Endothelial cell (in vitro differentiated cells): ENCODE data around the gene BOD1L1. TPM values are rescaled to one million over a fixed set of nuclear protein-coding genes. Genes with fewer than 3 reads are reported as not detected.

ENCODE experiments used
- DNase-seq: peaks from one replicate; pipeline ENCODE4 v3.0.0; 2021; ENCODE audit warnings: low spot score
- H3K27ac Mint-ChIP-seq: one replicate; pipeline ENCODE4 v1.8.0; 2021; ENCODE audit warnings: mixed read lengths, inconsistent platforms; ENCODE audit not compliant: unreplicated experiment
- H3K27me3 Mint-ChIP-seq: one replicate; pipeline ENCODE4 v1.8.0; 2021; ENCODE audit warnings: mild to moderate bottlenecking, moderate library complexity, mixed read lengths, inconsistent platforms; ENCODE audit not compliant: unreplicated experiment
- H3K36me3 Mint-ChIP-seq: one replicate; pipeline ENCODE4 v1.8.0; 2021; ENCODE audit warnings: mild to moderate bottlenecking, low read depth, mixed read lengths, inconsistent platforms; ENCODE audit not compliant: unreplicated experiment
- H3K4me1 Mint-ChIP-seq: one replicate; pipeline ENCODE4 v1.8.0; 2021; ENCODE audit warnings: mild to moderate bottlenecking, mixed read lengths, inconsistent platforms; ENCODE audit not compliant: unreplicated experiment
- H3K4me3 Mint-ChIP-seq: one replicate; pipeline ENCODE4 v1.8.0; 2021; ENCODE audit warnings: mild to moderate bottlenecking, mixed read lengths, inconsistent platforms; ENCODE audit not compliant: unreplicated experiment
- H3K9me3 Mint-ChIP-seq: one replicate; pipeline ENCODE4 v1.8.0; 2021; ENCODE audit warnings: mixed read lengths, inconsistent platforms; ENCODE audit not compliant: unreplicated experiment
- total RNA-seq: library from RNA; stranded (reverse); fragmentation: NEBNext Ultra II Directional; extraction: Animal tissue kit (Norgen Biotek cat#: 25700); gene quantifications from one replicate; pipeline ENCODE4 v1.2.1, GENCODE V29; 2021; ENCODE audit not compliant: unreplicated experiment
- TF ChIP-seq, protein P1 (sequence below): fragments of 200-600 bp; sonication (generic); IDR thresholded peaks from one replicate; pipeline ENCODE4 v1.5.0; 2021; ENCODE audit warnings: antibody characterized with exemption; ENCODE audit not compliant: unreplicated experiment

Gene BOD1L1
- total RNA-seq, 1 donor from 2014 or later: 49.7 TPM

DNA sequence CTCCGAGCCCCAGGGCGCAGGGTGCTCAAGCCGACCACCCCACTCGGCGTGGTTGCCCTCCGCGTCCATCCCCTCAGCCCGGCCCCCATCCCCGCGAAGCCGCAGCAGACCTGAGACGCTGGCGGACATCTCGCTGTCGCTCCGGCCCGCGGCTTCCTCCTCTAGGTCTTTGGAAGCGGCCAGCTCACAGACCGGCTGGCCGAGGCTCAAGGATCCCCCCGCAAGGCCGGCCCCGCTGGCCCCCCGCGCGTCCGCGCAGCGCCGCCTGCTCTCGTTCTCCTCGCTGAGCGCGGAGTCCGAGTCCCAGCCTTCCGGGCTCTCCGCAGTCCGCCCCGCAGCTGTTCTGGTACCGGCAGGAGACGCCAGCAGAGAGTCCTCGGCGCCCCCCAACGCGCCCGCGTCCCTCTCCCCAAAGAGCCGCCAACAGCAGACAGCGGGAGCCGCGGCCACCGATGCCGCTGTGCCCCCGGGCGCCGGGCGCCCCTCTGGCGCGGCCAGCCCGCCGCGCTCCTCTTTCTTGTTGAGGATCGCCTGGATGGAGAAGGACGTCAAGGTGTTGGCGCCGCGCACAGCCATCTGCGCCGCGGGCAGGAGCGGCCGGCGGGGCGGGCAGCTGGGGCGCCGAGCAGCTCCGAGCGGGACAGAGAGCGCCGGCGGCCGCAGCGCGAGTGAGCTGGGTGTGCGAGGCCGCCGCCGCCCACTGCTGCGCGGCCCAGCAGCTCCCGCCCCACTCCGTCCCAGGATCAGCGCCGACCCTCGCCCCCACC is 83.5 kb downstream of the BOD1L1 start, which contains the start of gene NKX3-2:
TSS of gene NKX3-2 (minus strand) at position 670 of the 767 bp plus-strand sequence. CDS start at position 576, 94 bp downstream.
- peak within 1 kb of the TSS; percentile 76 for H3K27ac Mint-ChIP-seq
- peak; percentile 65 for DNase-seq
- H3K4me1 Mint-ChIP-seq: peaks cover 20% of the 10 kb centered on the region
- peak within 1 kb of the TSS; percentile 91 for H3K4me3 Mint-ChIP-seq
- TF ChIP-seq, protein P1, sequence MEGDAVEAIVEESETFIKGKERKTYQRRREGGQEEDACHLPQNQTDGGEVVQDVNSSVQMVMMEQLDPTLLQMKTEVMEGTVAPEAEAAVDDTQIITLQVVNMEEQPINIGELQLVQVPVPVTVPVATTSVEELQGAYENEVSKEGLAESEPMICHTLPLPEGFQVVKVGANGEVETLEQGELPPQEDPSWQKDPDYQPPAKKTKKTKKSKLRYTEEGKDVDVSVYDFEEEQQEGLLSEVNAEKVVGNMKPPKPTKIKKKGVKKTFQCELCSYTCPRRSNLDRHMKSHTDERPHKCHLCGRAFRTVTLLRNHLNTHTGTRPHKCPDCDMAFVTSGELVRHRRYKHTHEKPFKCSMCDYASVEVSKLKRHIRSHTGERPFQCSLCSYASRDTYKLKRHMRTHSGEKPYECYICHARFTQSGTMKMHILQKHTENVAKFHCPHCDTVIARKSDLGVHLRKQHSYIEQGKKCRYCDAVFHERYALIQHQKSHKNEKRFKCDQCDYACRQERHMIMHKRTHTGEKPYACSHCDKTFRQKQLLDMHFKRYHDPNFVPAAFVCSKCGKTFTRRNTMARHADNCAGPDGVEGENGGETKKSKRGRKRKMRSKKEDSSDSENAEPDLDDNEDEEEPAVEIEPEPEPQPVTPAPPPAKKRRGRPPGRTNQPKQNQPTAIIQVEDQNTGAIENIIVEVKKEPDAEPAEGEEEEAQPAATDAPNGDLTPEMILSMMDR: no peak
- peaks cover 15% of the 10 kb centered on the region for H3K27me3 Mint-ChIP-seq
- H3K9me3 Mint-ChIP-seq: no peaks in the 10 kb centered on the region
- H3K36me3 Mint-ChIP-seq: peaks cover 3% of the 10 kb centered on the region

DNA sequence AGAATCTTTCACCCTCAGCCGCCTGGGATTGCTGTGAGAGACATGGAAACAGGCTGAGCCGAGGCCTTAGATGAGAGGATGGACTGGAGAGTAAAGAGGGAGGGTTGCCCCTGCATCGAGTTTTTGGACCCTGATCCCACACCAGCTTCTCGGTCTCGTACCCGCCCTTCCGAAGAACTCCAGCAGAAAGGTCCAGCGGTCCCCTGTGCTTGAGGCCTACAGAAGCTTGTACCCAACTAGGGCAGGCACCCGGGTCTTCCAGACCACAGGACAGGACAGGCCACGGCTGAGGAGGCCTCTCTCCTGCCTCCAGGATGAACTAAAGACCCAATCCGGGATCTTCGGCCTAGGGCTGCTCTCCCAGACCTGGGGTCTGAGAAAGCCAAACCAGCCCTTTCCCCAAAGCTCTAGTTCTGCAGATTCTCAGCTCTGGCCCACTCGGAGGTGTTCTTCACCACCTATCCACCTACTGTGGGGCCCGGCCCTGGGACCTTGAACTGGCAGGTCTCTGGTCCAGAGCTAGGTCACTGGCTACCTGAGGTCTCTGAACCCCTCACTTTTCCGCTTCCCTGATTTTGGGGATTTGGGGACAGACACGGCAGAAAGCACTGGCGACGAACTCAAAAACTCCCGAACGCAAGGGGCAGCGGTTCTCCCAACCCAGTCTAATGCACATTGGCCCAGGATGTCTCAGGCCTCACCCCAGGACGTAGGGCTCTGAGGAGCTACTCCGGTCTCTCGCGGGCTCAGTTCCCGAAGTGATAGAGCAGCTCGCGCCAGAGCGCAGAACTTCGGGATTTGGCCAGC is 84.3 kb downstream of the BOD1L1 start:
- peaks cover 15% of the 10 kb centered on the region for H3K27me3 Mint-ChIP-seq
- H3K36me3 Mint-ChIP-seq: peaks cover 9% of the 10 kb centered on the region
- peak; percentile 39 for DNase-seq
- H3K9me3 Mint-ChIP-seq: no peaks in the 10 kb centered on the region
- H3K27ac Mint-ChIP-seq: peak overlapping the region; percentile 37
- TF ChIP-seq, protein P1: no peak
- peak overlapping the region; percentile 90 for H3K4me3 Mint-ChIP-seq
- H3K4me1 Mint-ChIP-seq: peaks cover 20% of the 10 kb centered on the region

DNA sequence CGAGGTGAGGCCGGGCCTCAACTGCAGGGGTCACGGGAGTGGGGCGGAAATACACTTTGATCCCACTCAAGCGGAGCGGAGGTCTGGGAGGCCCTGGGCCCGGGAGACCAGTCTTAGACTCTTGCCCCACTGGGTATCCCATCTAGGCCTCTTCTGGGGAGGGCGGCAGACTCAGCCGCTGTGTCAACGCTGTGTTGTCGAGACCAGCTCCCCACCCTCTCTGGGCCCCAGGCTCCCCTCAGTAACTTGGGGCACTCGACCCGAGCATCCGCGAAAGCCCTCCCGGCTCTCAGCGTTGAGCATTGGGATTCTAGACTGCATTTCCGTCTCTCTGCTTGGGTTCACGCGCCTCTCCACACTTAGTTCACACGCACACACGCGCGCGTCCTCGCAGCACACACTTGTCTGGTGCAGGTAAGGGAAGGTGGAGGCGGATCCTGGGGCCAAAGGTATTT is 84.9 kb downstream of the BOD1L1 start:
- Mint-ChIP-seq H3K27ac (no peak overlapping the region), H3K4me3 (peak overlapping the region; percentile 65), H3K36me3 (peaks cover 9% of the 10 kb centered on the region), H3K9me3 (no peaks in the 10 kb centered on the region), H3K27me3 (peaks cover 15% of the 10 kb centered on the region), H3K4me1 (peaks cover 20% of the 10 kb centered on the region)
- TF ChIP-seq, protein P1: no peak
- no peak for DNase-seq

DNA sequence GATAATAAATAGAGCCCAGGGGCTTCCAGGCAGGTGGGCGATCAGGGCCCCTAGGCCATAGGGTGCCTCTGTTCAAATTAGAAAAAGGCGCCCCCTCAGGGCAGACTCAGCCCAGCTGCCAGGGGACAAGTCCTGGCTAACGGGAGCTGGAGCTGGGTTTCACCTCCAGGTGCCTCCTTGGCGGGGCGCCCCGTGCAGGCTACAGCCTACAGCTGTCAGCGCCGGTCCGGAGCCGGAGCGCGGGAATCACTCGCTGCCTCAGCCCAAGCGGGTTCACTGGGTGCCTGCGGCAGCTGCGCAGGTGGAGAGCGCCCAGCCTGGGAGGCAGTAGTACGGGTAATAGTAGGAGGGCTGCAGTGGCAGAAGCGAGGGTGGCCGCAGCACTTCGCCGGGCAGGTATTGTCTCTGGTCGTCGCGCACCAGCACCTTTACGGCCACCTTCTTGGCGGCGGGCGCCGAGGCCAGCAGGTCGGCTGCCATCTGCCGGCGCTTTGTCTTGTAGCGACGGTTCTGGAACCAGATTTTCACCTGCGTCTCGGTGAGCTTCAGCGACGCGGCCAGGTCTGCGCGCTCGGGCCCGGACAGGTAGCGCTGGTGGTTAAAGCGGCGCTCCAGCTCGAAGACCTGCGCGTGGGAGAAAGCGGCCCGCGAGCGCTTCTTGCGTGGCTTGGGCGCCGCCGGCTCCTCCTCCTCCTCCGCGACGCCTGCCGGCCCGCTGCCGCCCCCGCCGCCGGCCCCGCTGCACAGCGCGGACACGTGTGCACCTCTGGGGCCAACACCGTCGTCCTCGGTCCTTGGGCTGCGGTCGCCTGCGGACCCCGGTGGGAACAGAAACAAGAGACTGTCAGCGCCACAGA is 85.6 kb downstream of the BOD1L1 start:
- DNase-seq: peak; percentile 40
- TF ChIP-seq, protein P1: peak; percentile 27
- Mint-ChIP-seq H3K27ac (no peak overlapping the region), H3K36me3 (peaks cover 10% of the 10 kb centered on the region), H3K4me3 (no peak overlapping the region), H3K27me3 (peaks cover 15% of the 10 kb centered on the region), H3K9me3 (no peaks in the 10 kb centered on the region), H3K4me1 (peaks cover 20% of the 10 kb centered on the region)
